Measurements from ENCODE around the gene CIROP.

DNA sequence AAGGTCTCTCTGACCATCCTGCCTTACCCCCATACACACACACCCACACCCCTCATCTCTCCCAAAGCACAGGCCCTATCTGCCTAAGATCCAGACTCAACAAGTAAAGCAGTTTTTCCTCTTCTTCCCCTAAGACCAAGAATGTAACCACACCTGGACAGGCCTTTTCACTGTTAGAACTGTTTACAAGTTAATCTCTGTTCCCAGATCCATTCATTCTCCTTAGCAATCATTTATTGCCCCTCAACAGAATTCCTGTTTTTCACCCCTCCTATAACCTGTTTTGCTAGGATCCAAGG, 1.9 kb upstream of the CIROP start:
- TF ChIP-seq CTCF (IDR thresholded peaks at IDR 0.05; ENCODE audit: insufficient read depth, low read length, poor library complexity, severe bottlenecking) (no peak), EZH2phosphoT487 (conservative IDR thresholded peaks at IDR 0.05; ENCODE audit: low read length) (no peak)

Data from SU-DHL-6 (cell line).